Colonic mucosa (tissue), 4 donors: ENCODE data around the gene ARMC5. TPM values are rescaled to one million over a fixed set of nuclear protein-coding genes. Genes with fewer than 3 reads are reported as not detected.

Experiments
- DNase-seq: peaks from one replicate; pipeline ENCODE4 v3.0.0-alpha.2; 2020
- H3K27ac ChIP-seq: fragments of 200-600 bp; one replicate; pipeline ENCODE4 v1.8.0; 2021
- H3K27me3 ChIP-seq: fragments of 200-600 bp; one replicate; pipeline ENCODE4 v1.8.0; 2021
- H3K36me3 ChIP-seq: fragments of 200-600 bp; one replicate; pipeline ENCODE4 v1.8.0; 2021
- H3K4me1 ChIP-seq: fragments of 200-600 bp; one replicate; pipeline ENCODE4 v1.8.0; 2021; ENCODE audit warnings: mild to moderate bottlenecking
- H3K4me3 ChIP-seq: fragments of 200-600 bp; one replicate; pipeline ENCODE4 v1.8.0; 2021
- H3K9ac ChIP-seq, 2 donors: one replicate each; pipeline ENCODE4 v1.7.0; 2013; ENCODE audit warnings: control low read depth in 2 of 2, low read depth in 2 of 2, low read length in 2 of 2
- H3K9me3 ChIP-seq: fragments of 200-600 bp; one replicate; pipeline ENCODE4 v1.8.0; 2021
- CTCF ChIP-seq: fragments of 200-600 bp; IDR thresholded peaks from one replicate; pipeline ENCODE4 v1.8.0; 2022; ENCODE audit warnings: antibody characterized with exemption, mild to moderate bottlenecking
- intact Hi-C: fragments of 100-400 bp; cut with DNase I; formaldehyde crosslinking; loops from one replicate; pipeline ENCODE4 v1.14.1; 2022
- total RNA-seq, 2 donors: library from RNA; stranded (reverse); fragmentation: NEBNext Ultra II Directional in 1 of 2; extraction: Animal tissue kit (Norgen Biotek cat#: 25700) in 1 of 2; gene quantifications; one replicate each; pipeline ENCODE4 v1.2.1, GENCODE V29; 2021
- donor health status: healthy.
- donor health status: DM: no; HTN: no; CAD: no.
- donor health status: DM: no; HTN: no; CAD: no.

ARMC5 gene
- total RNA-seq, 2 donors from 2014 or later = 5.5 to 13.2 TPM

GRCh38 chr16:31507929-31508705, 48.8 kb downstream of the ARMC5 start, which contains the start of gene RUSF1:
TSS of gene RUSF1 (minus strand) at chr16:31508391. CDS start at chr16:31508373, 18 bp downstream.
- intact Hi-C loops = loop anchor here (10.0 kb wide), 1 partner anchor 207 kb away; a partner anchor contains a TSS
- H3K9ac ChIP-seq = peak within 1 kb of the TSS; percentile 89 to 93
- no peaks in the 10 kb centered on the region for H3K9me3 ChIP-seq
- no peak for TF ChIP-seq CTCF
- no peaks in the 10 kb centered on the region for H3K36me3 ChIP-seq
- H3K27me3 ChIP-seq = no peaks in the 10 kb centered on the region
- peak within 1 kb of the TSS; percentile 89 for H3K27ac ChIP-seq
- peak within 1 kb of the TSS; percentile 96 for H3K4me3 ChIP-seq
- peak; percentile 93 for DNase-seq
- H3K4me1 ChIP-seq = peaks cover 7% of the 10 kb centered on the region

GRCh38 chr16:31508706-31509195, 49.5 kb downstream of the ARMC5 start:
- Histone ChIP-seq H3K4me1 (peaks cover 7% of the 10 kb centered on the region), H3K9ac (peak overlapping the region; percentile 89 to 93), H3K4me3 (peak overlapping the region; percentile 96), H3K27ac (peak overlapping the region; percentile 89), H3K9me3 (no peaks in the 10 kb centered on the region), H3K27me3 (no peaks in the 10 kb centered on the region), H3K36me3 (no peaks in the 10 kb centered on the region)
- intact Hi-C loops = loop anchor here (10.0 kb wide), 1 partner anchor 206 kb away; a partner anchor contains a TSS
- no peak for TF ChIP-seq CTCF
- DNase-seq = no peak

- H3K27me3 ChIP-seq = no peaks in the 10 kb centered on the region
- no peak overlapping the region for H3K9ac ChIP-seq
- H3K4me3 ChIP-seq = no peak overlapping the region
- TF ChIP-seq CTCF = no peak
- no peaks in the 10 kb centered on the region for H3K36me3 ChIP-seq
- peaks cover 3% of the 10 kb centered on the region for H3K4me1 ChIP-seq
- DNase-seq = no peak
- intact Hi-C loops = no loop called here
- H3K27ac ChIP-seq = no peak overlapping the region
- H3K9me3 ChIP-seq = no peaks in the 10 kb centered on the region
These were observed 53.8 kb downstream of the ARMC5 start for GRCh38 chr16:31513126-31513525.

- no peaks in the 10 kb centered on the region for H3K36me3 ChIP-seq
- H3K27me3 ChIP-seq = no peaks in the 10 kb centered on the region
- H3K4me1 ChIP-seq = peaks cover 3% of the 10 kb centered on the region
- H3K27ac ChIP-seq = no peak overlapping the region
- no peak for TF ChIP-seq CTCF
- intact Hi-C loops = no loop called here
- H3K4me3 ChIP-seq = no peak overlapping the region
- no peak for DNase-seq
- no peak overlapping the region for H3K9ac ChIP-seq
- no peaks in the 10 kb centered on the region for H3K9me3 ChIP-seq
These were observed 54.6 kb downstream of the ARMC5 start for GRCh38 chr16:31513884-31514283.

Other genes with a start within 250 kb of the ARMC5 start
- gene TRIM72, start 245.4 kb upstream of the ARMC5 start, total RNA-seq = under 1 TPM in 1 of 2 donors, not detected in 1; 0.02 TPM
- gene PYDC1, start 242.4 kb upstream of the ARMC5 start, total RNA-seq = not detected
- gene ITGAM, start 199.5 kb upstream of the ARMC5 start, total RNA-seq = 1 to 10 TPM; 2.7 to 3.7 TPM
- 1 to 10 TPM; 1.4 to 5.9 TPM for gene ITGAX, start 104.3 kb upstream of the ARMC5 start, total RNA-seq
- gene ITGAD, start 66.2 kb upstream of the ARMC5 start, total RNA-seq = under 1 TPM in 1 of 2 donors, not detected in 1; 0.05 TPM
- gene COX6A2, start 31.1 kb upstream of the ARMC5 start, total RNA-seq = not detected
- gene ZNF843, start 16.7 kb upstream of the ARMC5 start, total RNA-seq = under 1 TPM; 0.17 to 0.45 TPM
- gene TGFB1I1, start 12.7 kb downstream of the ARMC5 start, total RNA-seq = 10 to 100 TPM; 10.9 to 34.2 TPM
- gene SLC5A2, start 23.6 kb downstream of the ARMC5 start, total RNA-seq = under 1 TPM; 0.20 to 0.21 TPM
- gene RUSF1, start 48.9 kb downstream of the ARMC5 start, total RNA-seq = 10 to 100 TPM; 53.3 to 78.1 TPM
- not detected for gene AHSP, start 68.4 kb downstream of the ARMC5 start, total RNA-seq